NCI-H524 (cell line): ENCODE measurements around the gene SRD5A1.
"Not testable (repeated sequence)": the region's sequence is repeated elsewhere in the genome, so short reads cannot be mapped to it uniquely, and the experiment has no call there.

Source experiments
- DNase-seq, 2 experiments: peaks; one replicate each; lab custom pipeline; 2025; lab: John Stamatoyannopoulos, UW

The SRD5A1 gene

DNA sequence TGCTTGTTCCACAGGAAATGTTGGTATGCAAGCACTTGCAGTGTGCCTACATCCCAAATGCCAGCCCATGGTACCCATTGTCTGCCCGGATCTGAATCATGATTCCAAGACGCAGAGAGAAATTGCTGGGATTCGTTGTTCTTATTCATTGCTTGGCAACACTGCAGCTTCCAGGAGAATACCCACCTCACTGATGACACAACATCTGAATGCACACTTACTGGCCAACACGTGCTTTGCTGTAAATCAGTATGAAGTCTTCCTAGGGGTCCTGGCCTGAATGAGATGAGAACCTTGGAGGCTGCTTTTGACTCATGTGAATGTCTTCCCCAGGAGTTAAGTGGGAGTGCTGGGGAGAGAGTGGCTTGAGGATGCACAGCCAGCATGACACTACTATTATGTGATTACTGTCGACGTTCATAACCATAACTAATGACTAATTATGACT is 11.6 kb downstream of the SRD5A1 start:
- DNase-seq, result no peak

DNA sequence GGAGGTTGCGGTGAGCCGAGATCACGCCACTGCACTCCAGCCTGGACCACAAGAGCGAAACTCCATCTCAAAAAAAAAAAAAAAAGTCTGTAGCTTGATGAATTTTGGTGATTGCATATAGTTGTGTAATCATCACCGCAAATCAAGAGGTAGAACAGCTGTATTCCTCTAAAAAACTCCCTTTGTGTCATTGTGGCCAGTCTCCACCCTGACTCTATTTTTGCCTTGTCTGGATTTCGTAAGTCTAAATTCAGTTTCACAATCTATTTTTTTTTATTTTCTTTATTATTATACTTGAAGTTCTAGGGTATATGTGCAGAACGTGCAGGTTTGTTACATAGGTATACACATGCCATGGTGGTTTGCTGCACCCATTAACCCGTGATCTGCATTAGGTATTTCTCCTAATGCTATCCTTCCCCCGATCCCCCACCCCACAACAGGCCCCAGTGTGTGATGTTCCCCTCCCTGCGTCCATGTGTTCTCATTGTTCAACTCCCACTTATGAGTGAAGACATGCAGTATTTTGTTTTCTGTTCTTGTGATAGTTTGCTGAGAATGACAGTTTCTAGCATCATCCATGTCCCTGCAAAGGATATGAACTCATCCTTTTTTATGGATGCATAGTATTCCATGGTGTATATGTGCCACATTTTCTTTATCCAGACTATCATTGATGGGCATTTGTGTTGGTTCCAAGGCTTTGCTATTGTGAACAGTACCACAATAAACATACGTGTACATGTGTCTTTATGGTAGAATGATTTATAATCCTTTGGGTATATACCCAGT is 12.5 kb downstream of the SRD5A1 start:
- not testable (repeated sequence) for DNase-seq

DNA sequence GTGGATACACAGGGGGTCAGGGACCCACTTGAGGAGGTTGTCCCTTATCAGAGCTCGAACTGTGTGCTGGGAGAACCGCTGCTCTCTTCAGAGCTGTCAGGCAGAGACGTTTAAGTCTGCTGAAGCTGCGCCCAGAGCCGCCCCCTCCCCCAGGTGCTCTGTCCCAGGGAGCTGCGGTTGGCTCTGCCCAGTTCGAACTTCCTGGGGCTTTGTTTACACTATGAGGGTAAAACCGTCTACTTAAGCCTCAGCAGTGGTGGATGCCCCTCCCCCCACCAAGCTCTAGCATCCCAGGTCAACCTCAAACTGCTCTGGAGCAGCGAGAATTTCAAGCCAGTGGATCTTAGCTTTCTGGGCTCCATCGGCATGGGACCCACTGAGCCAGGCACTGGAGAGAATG is 15.9 kb downstream of the SRD5A1 start:
- DNase-seq, result no peak

GRCh38 chr5:6649681-6650080 is 16.4 kb downstream of the SRD5A1 start:
- no peak for DNase-seq

- DNase-seq, result no peak
Observed at GRCh38 chr5:6652025-6652424, 18.8 kb downstream of the SRD5A1 start.

GRCh38 chr5:6655432-6655831 is 22.2 kb downstream of the SRD5A1 start:
- DNase-seq, result no peak

DNA sequence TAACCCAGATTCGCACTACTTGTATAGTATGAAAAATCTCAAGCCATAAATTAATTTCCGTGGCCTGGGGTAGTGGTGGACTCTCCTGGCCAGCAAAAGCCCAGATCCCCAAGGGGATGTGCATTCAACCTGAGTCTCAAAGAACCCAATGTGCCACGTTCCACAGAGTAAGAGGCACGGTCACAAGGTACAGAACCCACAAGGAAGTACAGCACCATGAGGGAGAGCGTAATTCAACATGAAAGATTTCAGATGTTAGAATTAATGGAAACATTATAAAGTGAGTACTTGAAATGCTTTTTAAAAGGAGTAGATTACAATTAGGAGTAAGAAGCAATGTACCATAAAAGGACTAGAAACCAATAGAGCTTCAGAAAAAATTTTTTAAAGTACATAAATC is 23.4 kb downstream of the SRD5A1 start:
- no peak for DNase-seq

- no peak for DNase-seq
Observed at GRCh38 chr5:6659941-6660684, 26.9 kb downstream of the SRD5A1 start.

DNA sequence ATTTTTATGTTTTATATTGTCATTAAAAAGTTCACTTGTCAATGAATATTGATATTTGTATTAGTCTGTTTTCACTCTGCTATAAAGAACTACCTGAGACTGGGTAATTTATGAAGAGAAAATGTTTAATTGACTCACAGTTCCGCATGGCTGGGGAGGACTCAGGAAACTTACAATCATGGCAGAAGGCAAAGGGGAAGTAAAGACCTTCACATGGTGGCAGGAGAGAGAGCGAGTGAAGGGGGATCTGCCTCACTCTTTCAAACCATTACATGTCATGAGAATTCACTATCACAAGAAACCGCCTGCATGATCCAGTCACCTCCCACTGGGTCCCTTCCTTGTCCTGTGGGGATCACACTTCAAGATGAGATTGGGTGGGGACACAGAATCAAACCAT is 27.4 kb downstream of the SRD5A1 start:
- no peak for DNase-seq

DNA sequence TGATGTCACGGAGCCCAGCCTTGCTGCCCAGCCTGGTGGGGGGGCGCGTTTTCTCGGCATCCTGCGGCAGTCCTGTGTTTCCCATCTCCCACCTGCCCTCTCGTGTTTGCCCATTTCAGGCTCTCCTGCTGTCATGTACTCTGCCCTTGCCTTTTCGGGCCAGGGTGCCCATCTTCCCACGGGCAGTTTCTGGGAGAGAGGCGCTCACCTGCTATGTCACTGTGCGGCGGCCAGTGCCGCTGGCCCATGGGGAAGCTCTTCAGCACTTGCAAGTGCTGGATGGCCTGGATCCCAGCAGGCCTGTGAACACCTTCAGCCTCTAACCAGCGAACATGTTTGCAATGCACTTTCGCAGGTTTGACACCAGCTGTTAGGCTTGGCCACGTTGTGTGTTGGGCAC is 33.5 kb downstream of the SRD5A1 start:
- DNase-seq, result no peak

GRCh38 chr5:6667648-6668047 is 34.4 kb downstream of the SRD5A1 start:
- no peak for DNase-seq

- not testable (repeated sequence) for DNase-seq
Observed at GRCh38 chr5:6668717-6669116, 35.5 kb downstream of the SRD5A1 start.

GRCh38 chr5:6673031-6673430 is 39.8 kb downstream of the SRD5A1 start:
- no peak for DNase-seq

- no peak for DNase-seq
Observed at GRCh38 chr5:6673963-6674362, 40.7 kb downstream of the SRD5A1 start.

GRCh38 chr5:6674421-6674820 is 41.2 kb downstream of the SRD5A1 start:
- DNase-seq, result peak in 1 of 2 experiments; percentile 19

GRCh38 chr5:6674886-6675285 is 41.6 kb downstream of the SRD5A1 start:
- no peak for DNase-seq

DNA sequence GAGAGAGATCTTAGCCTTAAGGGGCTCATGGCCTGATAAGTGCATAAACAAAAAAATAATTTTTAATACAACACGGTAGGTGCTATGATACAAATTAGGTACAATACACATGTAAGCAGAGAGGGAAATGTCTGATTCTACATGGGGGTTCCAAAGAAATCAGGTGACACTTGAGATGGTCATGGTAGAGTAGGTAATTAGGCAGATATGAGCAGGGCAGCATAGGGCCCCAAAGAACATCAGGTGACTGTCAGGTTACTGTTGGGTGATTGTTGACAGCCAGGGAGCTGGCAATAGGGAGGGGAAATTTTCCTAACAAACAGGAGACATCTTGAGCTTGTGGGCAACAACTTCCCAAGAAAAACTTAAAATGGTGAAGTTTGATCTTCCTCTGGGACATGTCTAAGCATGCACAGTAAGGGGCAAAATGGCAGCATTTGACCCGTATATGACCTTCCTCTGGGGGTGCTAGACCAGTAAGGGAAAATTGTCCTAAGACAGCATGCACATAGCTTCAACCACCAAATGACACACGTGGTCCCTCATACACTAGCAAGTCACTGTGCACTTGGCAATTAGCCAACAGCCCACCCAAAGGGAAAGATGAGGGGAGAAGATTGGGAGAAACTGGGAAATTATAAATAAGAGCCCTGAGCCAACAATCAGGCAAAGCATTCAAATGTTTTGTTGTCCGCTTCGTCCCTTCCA is 42.7 kb downstream of the SRD5A1 start:
- DNase-seq, result no peak

DNA sequence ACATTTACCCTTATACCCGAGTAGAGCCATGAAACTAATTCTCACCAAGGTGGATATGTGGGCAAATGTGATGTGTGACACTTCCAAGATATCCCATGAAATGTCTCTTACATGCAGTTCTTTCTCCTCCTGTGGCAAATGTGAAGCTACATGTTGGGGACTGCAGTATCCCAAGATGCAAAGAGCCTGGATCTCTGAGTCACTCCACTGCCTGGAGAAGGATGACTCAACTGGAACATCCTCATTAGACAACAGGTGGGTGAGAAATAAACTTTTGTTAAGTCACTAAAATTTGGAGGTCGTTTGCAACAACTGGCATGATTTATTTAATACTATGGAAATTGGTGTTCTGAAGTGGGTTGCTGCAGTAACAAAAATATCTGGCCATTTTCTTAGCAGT is 43.5 kb downstream of the SRD5A1 start:
- no peak for DNase-seq

DNA sequence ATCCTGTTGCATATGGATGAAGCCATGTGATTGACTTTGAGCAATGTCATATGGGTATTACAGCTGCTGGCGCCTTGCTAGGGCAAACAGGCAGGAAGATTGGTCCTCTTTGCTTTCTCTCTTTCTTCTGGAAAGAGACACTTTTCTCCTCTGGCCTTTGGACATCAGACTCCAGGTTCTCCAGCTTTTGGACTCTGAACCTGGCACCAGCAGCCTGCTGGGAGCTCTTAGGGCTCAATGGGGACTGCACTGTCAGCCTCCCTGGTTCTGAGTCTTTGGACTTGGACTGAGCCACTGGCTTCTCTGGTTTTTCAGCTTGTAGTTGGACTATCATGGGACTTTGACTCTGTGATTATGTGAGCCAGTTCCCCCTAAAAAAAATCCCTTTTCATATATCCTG is 45.1 kb downstream of the SRD5A1 start:
- no peak for DNase-seq

GRCh38 chr5:6680922-6681321 is 47.7 kb downstream of the SRD5A1 start:
- no peak for DNase-seq

DNA sequence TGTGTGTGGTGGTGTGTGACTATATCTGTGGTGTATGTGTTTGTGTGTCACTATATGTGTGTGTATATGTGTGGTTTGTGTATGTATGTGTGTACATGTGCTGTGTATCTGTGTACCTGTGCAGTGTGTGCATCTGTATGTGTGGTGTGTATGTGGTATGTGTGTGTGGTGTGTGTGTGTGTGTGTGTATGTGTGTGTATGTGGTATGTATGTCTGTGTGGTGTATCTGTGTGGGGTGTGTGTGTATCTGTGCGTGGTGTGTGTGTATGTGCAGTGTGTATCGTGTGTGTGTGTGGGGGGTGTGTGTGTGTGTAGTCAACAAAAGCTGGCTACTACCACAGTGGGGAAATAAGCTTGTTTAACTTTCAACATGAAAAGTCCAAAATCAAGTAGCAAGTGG is 48.4 kb downstream of the SRD5A1 start:
- DNase-seq, result no peak

DNA sequence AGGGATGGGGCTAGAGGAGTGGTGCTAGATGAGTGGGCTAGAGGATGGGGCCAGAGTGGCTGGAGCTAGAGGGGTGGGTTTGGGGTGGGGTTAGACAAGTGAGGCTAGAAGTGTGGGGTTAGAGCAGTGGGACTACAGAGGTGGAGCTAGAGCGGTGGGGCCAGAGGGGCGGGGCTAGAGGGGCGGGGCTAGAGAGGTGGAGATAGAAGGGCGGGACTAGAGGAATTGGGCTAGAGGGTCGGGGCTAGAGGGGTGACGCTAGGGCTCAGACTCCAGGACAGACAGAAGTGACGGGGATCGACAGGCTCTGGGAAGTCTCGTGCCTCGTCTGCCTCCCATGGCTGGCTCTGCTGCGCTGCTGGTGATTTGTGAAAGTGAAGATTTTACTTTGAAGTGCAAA is 49.0 kb downstream of the SRD5A1 start:
- no peak for DNase-seq

GRCh38 chr5:6683241-6683640 is 50.0 kb downstream of the SRD5A1 start:
- no peak for DNase-seq
